ENCODE data around the gene PKD2L2.
"Not testable (repeated sequence)": the region's sequence is repeated elsewhere in the genome, so short reads cannot be mapped to it uniquely, and the experiment has no call there.

PKD2L2 gene

GRCh38 chr5:137856916-137857862 is 32.1 kb upstream of the PKD2L2 start:
- in situ Hi-C loops (cut with HindIII; ENCODE audit: low sequenced_read_pairs): no loop called here
- no peak for TF ChIP-seq CTCF (IDR thresholded peaks at IDR 0.05; ENCODE audit: low read depth, low read length)
- H3K4me3 ChIP-seq (ENCODE audit: low read depth, low read length): no peak overlapping the region
- DNase-seq (ENCODE audit: low read depth, low spot score): no peak

GRCh38 chr5:137858223-137858916 is 30.9 kb upstream of the PKD2L2 start:
- in situ Hi-C loops (cut with HindIII; ENCODE audit: low sequenced_read_pairs): no loop called here
- no peak for DNase-seq (ENCODE audit: low read depth, low spot score)
- no peak overlapping the region for H3K4me3 ChIP-seq (ENCODE audit: low read depth, low read length)
- TF ChIP-seq CTCF (IDR thresholded peaks at IDR 0.05; ENCODE audit: low read depth, low read length): no peak

- no peak for DNase-seq (ENCODE audit: low read depth, low spot score)
- in situ Hi-C loops (cut with HindIII; ENCODE audit: low sequenced_read_pairs): no loop called here
- no peak for TF ChIP-seq CTCF (IDR thresholded peaks at IDR 0.05; ENCODE audit: low read depth, low read length)
- no peak overlapping the region for H3K4me3 ChIP-seq (ENCODE audit: low read depth, low read length)
These were observed 30.3 kb upstream of the PKD2L2 start for GRCh38 chr5:137858954-137859353.

DNA sequence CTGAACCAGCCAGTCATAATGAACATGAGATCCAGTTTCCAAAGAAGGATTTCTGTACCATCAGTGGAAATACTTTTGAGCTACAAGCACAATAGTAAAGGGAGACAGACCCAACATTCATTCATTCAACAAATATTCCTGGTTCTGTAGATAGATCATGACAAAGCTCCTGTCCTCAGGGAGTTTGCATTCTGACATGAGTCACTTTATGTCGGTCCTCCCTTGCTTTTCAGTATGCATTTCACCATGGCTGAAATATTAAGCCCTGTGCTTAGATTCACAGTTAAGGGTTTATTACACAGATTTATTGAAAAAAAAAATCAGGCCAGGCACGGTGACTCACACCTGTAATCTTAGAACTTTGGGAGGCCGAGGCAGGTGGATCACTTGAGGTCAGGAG is 27.0 kb upstream of the PKD2L2 start:
- no peak for DNase-seq (ENCODE audit: low read depth, low spot score)
- no peak for TF ChIP-seq CTCF (IDR thresholded peaks at IDR 0.05; ENCODE audit: low read depth, low read length)
- in situ Hi-C loops (cut with HindIII; ENCODE audit: low sequenced_read_pairs): no loop called here
- no peak overlapping the region for H3K4me3 ChIP-seq (ENCODE audit: low read depth, low read length)

DNA sequence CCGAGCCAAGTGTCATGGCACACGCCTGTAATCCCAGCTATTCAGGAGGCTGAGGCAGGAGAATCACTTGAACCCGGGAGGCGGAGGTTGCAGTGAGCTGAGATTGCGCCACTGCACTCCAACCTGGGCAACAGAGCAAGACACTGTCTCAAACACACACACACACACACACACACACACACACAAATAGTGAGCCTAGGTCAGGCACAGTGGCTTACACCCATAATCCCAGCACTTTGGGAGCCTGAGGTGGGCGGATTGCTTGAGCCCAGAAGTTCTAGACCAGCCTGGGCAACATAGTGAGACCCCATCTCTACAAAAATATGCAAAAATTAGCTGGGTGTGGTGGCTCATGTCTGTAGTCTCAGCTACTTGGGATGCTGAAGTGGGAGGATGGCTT is 25.6 kb upstream of the PKD2L2 start:
- in situ Hi-C loops (cut with HindIII; ENCODE audit: low sequenced_read_pairs); DNase-seq (ENCODE audit: low read depth, low spot score); H3K4me3 ChIP-seq (ENCODE audit: low read depth, low read length): not testable (repeated sequence)

DNA sequence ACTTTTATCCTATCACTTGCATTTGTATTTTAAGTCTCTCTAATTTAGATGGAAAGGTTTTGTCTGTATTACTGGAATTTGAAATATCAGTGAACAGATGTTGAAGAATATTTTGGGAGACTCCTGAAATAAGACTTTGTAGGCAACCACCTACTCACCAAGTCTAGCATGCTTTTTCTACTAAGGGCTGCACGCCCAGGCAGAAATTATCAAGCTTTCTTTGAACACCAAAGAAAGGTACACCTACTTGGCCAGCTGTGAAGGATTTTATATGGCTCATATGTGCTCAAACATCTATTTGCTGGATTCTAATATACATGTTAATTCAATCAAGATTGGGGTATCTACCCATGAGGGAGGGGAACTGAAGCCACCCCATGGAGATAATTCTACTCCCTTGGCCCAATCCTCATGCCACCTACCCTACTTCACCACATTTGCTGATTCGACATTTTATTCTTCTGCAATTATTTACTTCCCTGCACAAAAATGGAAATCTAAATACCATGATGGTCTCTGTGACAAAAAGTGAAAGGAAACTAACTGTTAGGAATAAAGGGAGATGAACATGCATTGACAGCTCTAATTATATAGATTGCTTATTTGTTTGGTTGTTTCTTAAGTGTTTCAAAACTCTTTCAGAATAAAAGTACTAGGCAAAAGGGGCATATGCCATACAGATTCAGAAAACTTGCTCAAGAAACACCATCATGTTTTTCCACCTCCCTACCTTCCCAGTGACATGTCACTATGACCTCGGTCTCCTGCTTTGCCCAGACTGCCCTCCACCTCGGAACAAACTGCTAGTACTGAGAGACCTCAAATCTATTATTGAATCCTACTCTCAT is 22.5 kb upstream of the PKD2L2 start:
- no peak for DNase-seq (ENCODE audit: low read depth, low spot score)
- TF ChIP-seq CTCF (IDR thresholded peaks at IDR 0.05; ENCODE audit: low read depth, low read length): no peak
- no peak overlapping the region for H3K4me3 ChIP-seq (ENCODE audit: low read depth, low read length)
- in situ Hi-C loops (cut with HindIII; ENCODE audit: low sequenced_read_pairs): no loop called here

Measured in astrocyte of the spinal cord (primary cell).